ENCODE data around the gene STAT6.

STAT6 gene

GRCh38 chr12:57101892-57102695 lies 9.1 kb downstream of the STAT6 start:
- DNase-seq (ENCODE audit: low spot score) = no peak

GRCh38 chr12:57099766-57100165 lies 11.4 kb downstream of the STAT6 start:
- no peak for DNase-seq (ENCODE audit: low spot score)

GRCh38 chr12:57099047-57099714 lies 12.0 kb downstream of the STAT6 start:
- no peak for DNase-seq (ENCODE audit: low spot score)

GRCh38 chr12:57098546-57098945 lies 12.6 kb downstream of the STAT6 start:
- no peak for DNase-seq (ENCODE audit: low spot score)

GRCh38 chr12:57097554-57097835 lies 13.7 kb downstream of the STAT6 start:
- no peak for DNase-seq (ENCODE audit: low spot score)

GRCh38 chr12:57096748-57097553 lies 14.2 kb downstream of the STAT6 start:
- DNase-seq (ENCODE audit: low spot score) = no peak

GRCh38 chr12:57096099-57096572 lies 15.0 kb downstream of the STAT6 start:
- DNase-seq (ENCODE audit: low spot score) = no peak

- no peak for DNase-seq (ENCODE audit: low spot score)
Observed at GRCh38 chr12:57095440-57095839, 15.7 kb downstream of the STAT6 start.

- DNase-seq (ENCODE audit: low spot score) = no peak
Observed at GRCh38 chr12:57094208-57095160, 16.7 kb downstream of the STAT6 start.

GRCh38 chr12:57093415-57094207 lies 17.6 kb downstream of the STAT6 start:
- peak; percentile 92 for DNase-seq (ENCODE audit: low spot score)

GRCh38 chr12:57092876-57093414 lies 18.2 kb downstream of the STAT6 start:
- DNase-seq (ENCODE audit: low spot score) = no peak

GRCh38 chr12:57092529-57092862 lies 18.7 kb downstream of the STAT6 start:
- no peak for DNase-seq (ENCODE audit: low spot score)

- DNase-seq (ENCODE audit: low spot score) = no peak
Observed at GRCh38 chr12:57091638-57092528, 19.3 kb downstream of the STAT6 start.

- peak; percentile 53 for DNase-seq (ENCODE audit: low spot score)
Observed at GRCh38 chr12:57090924-57091637, 20.1 kb downstream of the STAT6 start.

- DNase-seq (ENCODE audit: low spot score) = no peak
Observed at GRCh38 chr12:57090490-57090889, 20.7 kb downstream of the STAT6 start.

GRCh38 chr12:57089271-57090245 lies 21.6 kb downstream of the STAT6 start:
- DNase-seq (ENCODE audit: low spot score) = peak; percentile 55

- DNase-seq (ENCODE audit: low spot score) = peak; percentile 94
Observed at GRCh38 chr12:57088354-57089270, 22.6 kb downstream of the STAT6 start, which contains the start of gene NAB2. Gene NAB2, plus strand, starts transcription at chr12:57089114. Its CDS starts 158 bp downstream, at chr12:57089272.

Measured in GM03348 (cell line).